Activated T-cell treated with anti-CD3 and anti-CD28 coated beads, Interleukin-2, amount 50 U/mL, for 1 hour (primary cell): ENCODE results near the gene SERTAD2.

ENCODE experiments used
- DNase-seq: peaks from one replicate; pipeline ENCODE4 v3.0.0-alpha.2; 2020

The SERTAD2 gene

GRCh38 chr2:64670047-64670446 is 16.3 kb upstream of the SERTAD2 start:
- DNase-seq, result no peak

GRCh38 chr2:64669288-64669687 is 15.6 kb upstream of the SERTAD2 start:
- no peak for DNase-seq

GRCh38 chr2:64668542-64668941 is 14.8 kb upstream of the SERTAD2 start:
- DNase-seq, result no peak

- DNase-seq, result no peak
These were observed 13.8 kb upstream of the SERTAD2 start for GRCh38 chr2:64667535-64667934.

- no peak for DNase-seq
These were observed 13.2 kb upstream of the SERTAD2 start for GRCh38 chr2:64666810-64667438.

- DNase-seq, result no peak
These were observed 12.0 kb upstream of the SERTAD2 start for GRCh38 chr2:64665709-64666108.

- DNase-seq, result no peak
These were observed 9.7 kb upstream of the SERTAD2 start for GRCh38 chr2:64663402-64663801.

- no peak for DNase-seq
These were observed 8.0 kb upstream of the SERTAD2 start for GRCh38 chr2:64661741-64662169.

- DNase-seq, result no peak
These were observed 5.5 kb upstream of the SERTAD2 start for GRCh38 chr2:64659252-64659651.

- no peak for DNase-seq
These were observed 4.6 kb upstream of the SERTAD2 start for GRCh38 chr2:64658269-64658668.

GRCh38 chr2:64657411-64657810 is 3.7 kb upstream of the SERTAD2 start:
- no peak for DNase-seq

- no peak for DNase-seq
These were observed 2.7 kb upstream of the SERTAD2 start for GRCh38 chr2:64656379-64656778.

- no peak for DNase-seq
These were observed 2.2 kb upstream of the SERTAD2 start for GRCh38 chr2:64655873-64656272.

- DNase-seq, result no peak
These were observed 1.4 kb upstream of the SERTAD2 start for GRCh38 chr2:64655018-64655664.

GRCh38 chr2:64654063-64654811 is 524 bp upstream of the SERTAD2 start:
- no peak for DNase-seq

- DNase-seq, result no peak
These were observed 1.2 kb downstream of the SERTAD2 start for GRCh38 chr2:64652231-64653108.

- DNase-seq, result no peak
These were observed 2.1 kb downstream of the SERTAD2 start for GRCh38 chr2:64651590-64651989.

GRCh38 chr2:64650722-64651338 is 2.9 kb downstream of the SERTAD2 start:
- no peak for DNase-seq

GRCh38 chr2:64650296-64650695 is 3.4 kb downstream of the SERTAD2 start:
- no peak for DNase-seq

- DNase-seq, result no peak
These were observed 4.1 kb downstream of the SERTAD2 start for GRCh38 chr2:64649626-64650025.

- no peak for DNase-seq
These were observed 4.7 kb downstream of the SERTAD2 start for GRCh38 chr2:64649013-64649484.
